ENCODE data around the gene GK.
"Not testable (repeated sequence)": the region's sequence is repeated elsewhere in the genome, so short reads cannot be mapped to it uniquely, and the experiment has no call there.

Gene GK

DNA sequence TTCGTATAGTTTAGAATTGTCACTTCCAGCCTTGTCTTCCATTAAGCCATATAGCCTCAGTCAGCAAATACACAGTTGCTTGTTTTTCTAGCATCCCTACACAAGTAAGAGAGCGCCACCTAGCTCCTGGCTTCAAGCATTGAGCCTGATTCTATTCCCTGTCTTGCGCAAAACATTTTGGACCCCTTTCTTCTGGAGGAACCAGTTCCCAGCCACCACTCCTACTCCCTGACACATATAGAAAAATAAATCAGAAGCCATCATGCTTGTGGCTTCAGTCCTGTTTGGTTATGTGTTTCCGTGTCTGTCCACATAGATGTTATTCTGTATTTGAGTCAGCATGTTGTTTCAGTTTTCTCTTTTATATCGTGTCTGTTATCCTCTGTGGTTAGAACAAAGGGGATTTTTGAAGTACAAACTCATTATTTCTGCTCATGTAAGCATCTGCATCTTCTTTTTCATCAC, 59.9 kb downstream of the GK start:
- peak; percentile 51 for DNase-seq

DNA sequence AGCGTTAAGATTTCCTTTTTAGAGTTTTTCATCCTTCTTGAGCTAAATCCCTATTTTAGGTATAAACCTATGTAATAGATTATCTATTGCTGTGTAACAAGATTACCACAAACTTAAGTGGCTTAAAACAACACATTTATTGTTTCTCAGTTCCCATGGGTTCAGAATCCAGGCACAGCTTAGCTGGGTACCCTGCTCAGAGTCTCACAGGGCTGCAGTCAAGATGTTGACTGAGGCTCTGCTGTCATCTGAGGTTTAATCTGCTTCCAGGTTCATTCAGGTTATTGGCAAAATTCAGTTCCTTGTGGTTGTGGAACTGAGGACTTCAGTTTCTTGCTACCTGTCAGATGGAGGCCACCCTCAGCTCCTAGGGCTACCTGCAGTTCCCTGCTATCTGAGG, 60.9 kb downstream of the GK start:
- DNase-seq = no peak

- no peak for DNase-seq
Observed at GRCh38 chrX:30715976-30716375, 62.8 kb downstream of the GK start.

- no peak for DNase-seq
Observed at GRCh38 chrX:30733852-30734660, 80.8 kb downstream of the GK start.

DNA sequence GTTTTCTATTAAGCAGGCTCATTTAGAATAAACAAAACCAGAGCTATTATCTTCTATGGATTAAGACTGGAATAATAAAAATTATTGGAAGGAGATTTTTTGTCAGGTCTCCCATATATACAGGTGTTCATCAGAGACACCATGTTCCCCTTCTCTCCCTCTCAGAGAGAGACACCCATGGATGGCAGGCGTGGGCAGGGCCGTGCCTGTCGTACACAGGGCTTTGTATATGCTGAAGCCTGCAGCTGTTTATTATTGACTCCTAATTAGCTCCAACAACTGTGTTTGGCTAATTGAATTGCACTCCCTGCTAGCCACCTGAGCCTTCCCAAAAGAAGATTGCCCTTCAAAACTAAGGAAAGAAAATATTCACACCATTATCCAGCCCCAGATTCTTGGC, 81.6 kb downstream of the GK start:
- DNase-seq = no peak

DNA sequence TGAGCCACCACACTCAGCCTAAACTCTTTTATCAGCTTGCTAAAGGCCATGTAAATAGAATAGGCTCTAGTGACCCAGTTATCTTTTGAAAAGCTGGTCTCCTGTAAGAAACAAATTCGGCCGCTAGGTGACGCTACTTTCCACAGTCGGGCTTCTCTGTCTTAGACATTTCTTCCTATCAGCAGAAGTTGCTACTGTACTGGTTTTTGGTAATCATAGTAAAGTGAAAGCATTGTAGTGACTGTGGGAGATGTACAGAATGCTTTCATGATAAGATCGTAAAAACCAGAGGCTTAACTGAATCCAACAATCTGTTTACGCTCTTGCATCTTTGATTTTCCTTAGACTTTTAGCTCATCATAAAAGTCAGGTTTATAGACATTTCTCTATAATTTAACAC, 82.6 kb downstream of the GK start:
- peak; percentile 84 for DNase-seq

GRCh38 chrX:30741545-30741944, 88.3 kb downstream of the GK start:
- DNase-seq = no peak

- DNase-seq = no peak
Observed at GRCh38 chrX:30748342-30748960, 95.2 kb downstream of the GK start.

DNA sequence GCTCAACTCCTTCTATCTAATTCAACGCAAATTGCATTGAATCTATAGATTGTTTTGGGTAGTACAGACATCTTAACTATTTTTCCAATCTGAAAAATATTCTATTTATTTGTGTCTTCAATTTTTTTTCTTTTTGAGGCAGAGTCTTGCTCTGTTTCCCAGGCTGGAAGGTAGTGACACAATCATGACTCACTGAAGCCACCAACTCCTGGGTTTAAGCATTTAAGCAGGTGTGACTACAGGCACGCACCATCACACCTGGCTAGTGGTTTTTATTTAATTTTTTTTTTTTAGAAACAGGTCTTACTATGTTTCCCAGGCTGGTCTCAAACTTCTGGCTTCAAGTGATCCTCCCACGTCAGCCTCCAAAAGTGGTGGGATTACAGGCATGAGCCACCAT, 98.3 kb downstream of the GK start:
- no peak for DNase-seq

GRCh38 chrX:30762755-30763154, 109.5 kb downstream of the GK start:
- no peak for DNase-seq

DNA sequence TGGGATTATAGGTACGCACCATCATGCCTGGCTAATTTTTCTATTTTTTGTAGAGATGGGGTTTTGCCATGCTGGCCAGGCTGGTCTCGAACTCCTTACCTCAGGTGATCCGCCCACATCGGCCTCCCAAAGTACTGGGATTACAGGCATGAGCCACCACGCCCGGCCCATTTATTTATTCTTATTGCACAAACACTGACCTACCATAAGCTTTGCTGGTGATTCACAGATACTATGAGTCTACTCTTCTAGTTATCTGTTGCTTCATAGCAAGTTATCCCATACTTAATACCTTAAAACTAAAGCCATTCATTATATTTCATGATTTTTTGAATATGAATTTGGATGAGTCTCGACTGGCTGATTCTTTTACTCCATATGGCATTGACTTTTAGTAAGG, 120.5 kb downstream of the GK start:
- DNase-seq = not testable (repeated sequence)

DNA sequence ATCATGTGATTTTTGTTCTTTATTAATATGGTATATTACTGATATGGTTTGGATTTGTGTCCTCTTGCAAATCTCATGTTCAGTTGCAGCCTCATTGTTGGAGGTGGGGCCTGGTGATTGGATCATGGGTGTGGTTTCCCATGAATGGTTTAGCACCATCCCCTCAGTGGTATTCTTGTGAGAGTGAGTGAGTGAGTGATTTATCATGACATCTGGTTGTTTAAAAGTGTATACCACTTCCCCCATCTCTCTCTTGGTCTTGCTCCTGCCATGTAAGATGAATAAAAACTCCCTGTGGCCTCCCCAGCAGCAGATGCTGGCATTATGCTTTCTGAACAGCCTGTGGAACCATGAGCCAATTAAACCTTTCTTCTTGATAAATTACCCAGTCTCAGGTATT, 124.4 kb downstream of the GK start:
- no peak for DNase-seq

DNA sequence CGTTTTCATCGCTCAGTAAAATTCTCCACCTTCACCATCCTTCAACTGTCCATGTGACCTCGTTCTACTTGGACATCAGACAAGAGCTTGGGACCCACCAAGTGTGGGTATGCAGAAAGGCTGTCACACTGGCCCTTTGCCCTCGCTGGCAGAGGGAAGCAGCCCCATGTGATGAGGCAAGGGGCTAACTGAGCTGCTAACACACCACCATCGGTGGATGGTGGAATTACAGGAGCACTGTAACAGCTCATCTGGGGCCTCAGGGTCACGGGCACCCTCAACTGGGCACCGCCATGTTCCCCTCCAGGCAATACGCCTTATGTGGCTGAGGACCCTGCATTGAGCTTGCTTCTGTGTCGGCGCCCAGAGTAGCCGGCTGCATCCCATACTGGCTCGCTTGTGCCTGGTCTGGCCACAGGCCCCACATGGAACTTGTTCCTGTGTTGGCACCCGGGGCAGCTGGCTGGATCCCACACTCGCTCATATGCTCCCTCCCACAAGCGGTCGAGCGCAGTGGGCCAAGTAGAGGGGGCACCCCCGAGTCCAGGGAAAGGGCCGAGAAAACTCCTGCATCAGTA, 126.3 kb downstream of the GK start:
- no peak for DNase-seq
